ENCODE measurements around the gene ZXDB.

DNA sequence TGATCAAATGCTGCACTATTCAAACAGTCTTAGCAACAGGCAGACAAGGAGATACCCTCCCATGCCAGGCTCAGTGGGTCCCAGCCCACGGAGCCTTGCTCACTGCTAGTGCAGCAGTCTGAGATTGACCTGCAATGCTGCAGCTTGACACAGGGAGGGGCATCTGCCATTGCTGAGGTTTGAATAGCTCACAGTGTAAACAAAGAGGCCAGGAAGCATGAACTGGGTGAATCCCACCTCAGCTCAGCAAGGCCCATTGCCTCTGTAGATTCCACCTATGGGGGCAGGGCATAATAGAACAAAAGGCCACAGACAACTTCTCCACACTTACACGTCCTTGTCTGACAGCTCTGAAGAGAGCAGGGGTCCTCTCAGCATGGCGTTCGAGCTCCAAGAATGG lies 26.6 kb upstream of the ZXDB start:
- no peak for TF ChIP-seq YY1 (IDR thresholded peaks at IDR 0.05; ENCODE audit: insufficient read depth, insufficient read length)
- no peak for TF ChIP-seq SUZ12 (IDR thresholded peaks at IDR 0.05; ENCODE audit: extremely low read depth, insufficient read depth, insufficient read length)
